OCI-LY7 (cell line): Measurements from ENCODE around the gene IRGQ.

Source experiments
- CTCF ChIP-seq: fragments of 200-600 bp; sonication (generic); conservative IDR thresholded peaks from 2 replicates; pipeline ENCODE4 v1.5.1; 2014; ENCODE audit warnings: mild to moderate bottlenecking, antibody characterized with exemption, low read length, moderate library complexity, mixed read lengths
- EZH2phosphoT487 ChIP-seq: fragments of 200-600 bp; sonication (generic); IDR thresholded peaks from 2 replicates; pipeline ENCODE4 v1.6.1; 2018; ENCODE audit warnings: low read depth, borderline replicate concordance, mild to moderate bottlenecking, mixed run types, antibody characterized with exemption, low read length, moderate library complexity, mixed read lengths

GRCh38 chr19:43584484-43584883 is 11.4 kb downstream of the IRGQ start:
- TF ChIP-seq CTCF (no peak), EZH2phosphoT487 (no peak)
